GM19238 (cell line): ENCODE data around the gene ADGRV1.
A peak's percentile ranks its signal among the peaks of the same experiment; 100 is the strongest.
"Not testable (repeated sequence)": the region's sequence is repeated elsewhere in the genome, so short reads cannot be mapped to it uniquely, and the experiment has no call there.

ENCODE experiments used
- DNase-seq: peaks from one replicate; pipeline ENCODE4 v3.0.0; 2011; ENCODE audit warnings: low spot score; ENCODE audit not compliant: insufficient read length

The ADGRV1 gene

DNA sequence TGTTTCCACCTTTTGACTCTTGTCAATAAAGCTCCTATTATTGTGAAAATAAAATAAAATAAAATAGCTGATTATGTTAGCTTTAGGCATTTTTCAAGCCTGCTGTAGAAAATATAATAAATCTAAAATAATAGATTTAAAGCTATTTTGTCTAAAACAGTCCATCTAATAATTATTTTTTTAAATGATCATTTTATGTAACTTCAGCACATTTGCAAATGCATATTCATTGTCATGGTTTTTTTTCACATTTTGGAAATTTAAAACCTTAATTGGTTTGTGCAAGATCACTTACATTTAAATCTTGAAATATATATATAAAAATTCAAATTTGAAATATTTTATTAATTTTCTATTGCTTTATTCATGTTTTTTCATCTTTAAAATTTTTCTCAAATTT lies 159.8 kb downstream of the ADGRV1 start:
- DNase-seq = no peak

DNA sequence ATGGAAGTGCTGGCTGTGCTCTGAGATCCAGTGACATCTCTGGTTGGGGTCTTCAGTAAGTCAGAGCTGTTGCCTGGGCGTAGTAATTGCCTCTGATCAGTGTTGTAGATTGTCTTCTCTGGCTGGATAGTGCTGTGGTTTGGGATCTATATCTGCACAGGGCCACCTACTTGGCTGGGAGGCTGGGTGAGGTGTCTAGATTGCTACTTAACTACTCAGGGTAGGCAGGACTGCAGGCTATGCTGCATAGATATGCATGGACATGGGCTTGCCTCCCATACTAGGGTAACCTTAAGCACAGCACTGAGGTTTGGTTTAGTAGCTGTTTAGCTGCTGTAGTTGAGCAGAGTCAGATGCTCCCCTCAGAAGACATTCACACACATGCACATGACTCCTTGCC lies 181.0 kb downstream of the ADGRV1 start:
- DNase-seq = no peak

DNA sequence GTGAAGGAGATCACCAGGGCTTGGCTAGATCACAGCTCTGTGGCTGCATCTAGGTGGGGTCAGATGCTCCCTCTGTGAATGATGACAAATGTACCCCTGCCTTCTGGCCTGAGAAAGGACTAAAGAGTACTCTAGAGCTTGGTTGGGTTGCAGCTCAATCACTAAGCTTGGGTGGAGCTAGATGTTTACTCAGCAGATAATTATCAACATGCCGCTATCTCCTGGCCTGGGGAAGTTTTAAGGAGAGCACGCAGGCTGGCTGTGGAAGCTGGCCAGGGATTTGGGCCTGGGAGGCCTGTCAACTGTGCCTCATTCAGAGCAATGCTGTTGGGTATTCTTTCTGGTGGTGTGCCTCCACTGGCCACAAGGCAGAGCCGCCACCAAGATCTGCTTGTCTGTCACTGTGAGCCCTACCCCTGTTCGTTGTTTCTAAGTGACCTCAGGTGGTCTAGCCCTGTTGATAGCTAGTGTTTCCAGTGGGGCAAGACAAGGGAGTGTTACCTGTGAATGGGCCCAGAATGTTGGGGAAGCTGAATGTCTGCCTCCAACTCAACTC lies 181.7 kb downstream of the ADGRV1 start:
- no peak for DNase-seq

DNA sequence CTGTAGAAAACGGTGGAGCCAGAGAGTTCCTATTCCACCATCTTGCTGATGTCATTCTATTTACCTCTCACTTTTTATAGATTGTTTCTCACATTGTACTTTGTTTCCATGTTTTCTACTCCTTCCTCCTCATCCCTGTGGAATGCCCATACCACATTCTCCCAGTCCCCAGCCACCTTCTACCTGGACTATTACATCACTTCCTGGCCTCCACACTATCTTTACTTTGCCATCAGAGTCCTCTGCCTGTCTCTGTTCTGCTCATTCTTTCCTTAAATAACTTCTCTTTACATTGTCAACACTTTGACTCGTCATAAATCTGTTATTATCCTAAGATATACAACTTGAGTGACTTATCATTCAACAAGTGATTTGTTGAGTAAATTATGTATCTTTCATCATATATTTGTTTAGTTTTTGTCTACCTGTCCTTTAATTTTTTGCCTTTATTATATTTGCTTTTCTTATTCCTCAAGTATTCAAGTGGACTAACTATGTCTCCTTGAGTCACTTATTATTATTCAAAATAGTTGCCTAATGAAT lies 182.5 kb downstream of the ADGRV1 start:
- DNase-seq = no peak

DNA sequence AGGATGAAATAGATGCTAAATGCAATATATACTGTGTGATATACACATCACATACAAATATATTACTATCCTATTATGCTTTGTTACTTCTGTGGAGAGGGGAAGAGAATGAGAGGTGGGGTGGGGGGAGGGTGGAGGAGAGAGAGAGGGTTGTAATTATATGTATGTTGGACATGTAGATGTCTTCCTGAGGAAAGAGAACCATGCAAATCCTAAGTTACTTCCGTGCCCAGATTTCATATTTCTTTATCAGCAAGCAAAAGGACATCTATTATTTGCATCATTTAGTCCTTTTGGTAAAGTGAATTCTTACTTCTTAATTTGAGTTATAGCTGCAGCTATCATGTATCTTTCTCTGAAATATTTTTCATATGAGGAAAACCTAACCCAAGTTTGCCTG lies 187.5 kb downstream of the ADGRV1 start:
- DNase-seq = no peak

DNA sequence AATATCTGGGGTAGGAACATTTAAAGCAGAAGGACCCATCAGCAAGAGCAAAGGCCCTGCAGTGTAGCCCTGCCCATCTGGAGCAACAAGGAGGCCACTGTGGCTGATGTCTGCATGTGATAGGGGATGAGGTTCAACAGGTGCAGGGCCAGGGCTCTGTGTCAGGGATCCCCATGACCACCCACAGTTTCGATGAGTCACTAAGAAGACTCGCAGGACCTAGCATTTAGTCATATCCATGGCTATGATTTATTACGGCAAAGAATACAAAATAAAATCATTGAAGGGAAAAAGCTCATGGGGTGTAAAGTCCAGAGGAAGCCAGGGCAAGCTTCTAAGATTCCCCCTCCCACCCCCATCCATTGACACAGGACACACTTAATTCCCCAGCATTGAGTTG lies 188.6 kb downstream of the ADGRV1 start:
- DNase-seq = no peak

DNA sequence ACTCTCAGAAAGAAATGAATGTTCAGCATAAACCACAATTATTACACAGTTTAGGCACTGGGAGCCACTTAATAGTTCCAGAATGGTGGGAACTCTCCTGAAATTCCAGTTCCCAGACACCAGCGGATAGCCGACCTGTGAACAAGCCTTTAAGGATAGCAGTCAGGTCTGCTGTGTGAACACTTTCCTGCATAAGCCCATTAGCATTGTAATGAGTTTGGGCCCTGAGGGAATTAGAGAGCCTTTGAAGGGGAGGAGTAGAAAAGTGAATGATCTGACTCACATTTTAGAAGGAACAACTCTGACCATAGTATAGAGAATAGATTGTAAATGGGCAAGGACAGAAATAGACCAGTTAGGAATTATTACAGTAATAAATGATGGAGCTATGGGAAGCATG lies 189.1 kb downstream of the ADGRV1 start:
- DNase-seq = no peak

DNA sequence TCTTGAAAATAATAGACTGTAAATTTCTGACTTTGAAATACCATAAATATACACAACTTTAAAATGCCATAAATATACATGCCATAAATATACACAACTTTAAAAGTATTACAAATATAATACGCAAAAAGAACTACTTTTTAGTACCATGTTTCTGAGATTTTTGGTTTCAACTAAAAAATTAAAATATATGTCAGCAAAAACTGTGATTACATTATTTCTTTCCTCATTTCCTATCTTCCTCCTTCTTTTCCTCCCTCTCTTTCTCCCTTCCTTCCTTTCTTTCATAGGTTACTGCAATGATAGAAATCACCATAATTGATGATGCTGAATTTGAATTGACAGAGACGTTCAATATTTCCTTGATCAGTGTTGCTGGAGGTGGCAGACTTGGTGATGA lies 200.5 kb downstream of the ADGRV1 start:
- DNase-seq = no peak

DNA sequence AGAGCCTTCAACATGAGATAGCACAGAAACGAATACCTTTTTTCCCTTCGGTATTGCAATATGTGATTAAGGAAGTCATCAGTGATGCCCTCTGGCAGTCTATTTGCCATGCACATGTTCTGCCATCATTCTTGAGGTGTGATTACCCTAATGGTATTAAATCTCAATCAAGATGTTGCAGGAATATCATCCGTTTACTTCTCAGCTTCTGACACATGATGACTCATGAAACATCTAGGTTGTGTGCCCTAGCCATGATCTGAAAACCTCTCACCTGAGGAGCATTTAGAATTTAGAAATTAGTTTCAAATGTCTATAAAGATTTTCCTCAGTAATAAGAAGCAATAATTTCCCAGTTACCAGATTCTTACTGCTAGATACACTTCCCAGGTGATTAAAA lies 209.1 kb downstream of the ADGRV1 start:
- no peak for DNase-seq

DNA sequence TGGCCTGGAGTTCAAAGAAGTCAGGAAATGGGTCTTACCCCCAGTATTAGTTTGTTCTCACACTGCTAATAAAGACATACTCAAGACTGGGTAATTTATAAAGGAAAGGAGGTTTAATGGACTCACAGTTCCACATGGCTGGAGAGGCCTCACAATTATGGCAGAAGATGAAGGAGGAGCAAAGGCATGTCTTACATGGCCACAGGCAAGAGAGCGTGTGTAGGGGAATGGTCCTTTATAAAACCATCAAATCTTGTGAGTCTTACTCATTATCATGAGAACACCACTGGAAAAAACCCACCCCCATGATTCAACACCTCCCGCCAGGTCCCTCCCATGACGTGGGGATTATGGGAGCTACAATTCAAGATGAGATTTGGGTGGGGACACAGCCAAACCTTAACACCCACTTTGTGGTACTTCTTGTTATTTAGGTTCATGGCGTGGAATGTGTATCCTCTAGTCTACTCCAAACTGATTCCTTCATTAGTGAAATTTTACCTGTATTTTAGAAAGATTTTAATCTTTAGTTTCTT lies 211.5 kb downstream of the ADGRV1 start:
- not testable (repeated sequence) for DNase-seq

DNA sequence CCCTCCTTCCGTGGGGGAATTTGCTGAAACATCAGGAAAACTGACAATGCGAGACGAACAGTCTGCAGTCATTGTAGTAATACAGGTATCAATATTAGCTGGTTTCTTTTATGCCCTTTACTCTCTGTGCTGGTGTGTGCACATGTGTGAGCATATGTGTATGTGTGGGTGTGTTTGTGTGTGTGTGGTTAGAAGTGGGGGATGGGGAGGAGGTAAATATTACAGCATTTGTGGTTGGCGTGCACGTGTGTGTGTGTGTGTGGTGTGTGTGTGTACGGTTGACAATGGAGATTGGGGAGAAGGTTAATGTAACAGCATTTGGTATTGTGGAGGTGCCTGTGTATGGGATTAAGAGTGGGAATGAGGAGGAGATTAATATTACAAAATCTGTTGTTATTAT lies 219.4 kb downstream of the ADGRV1 start:
- DNase-seq = no peak

DNA sequence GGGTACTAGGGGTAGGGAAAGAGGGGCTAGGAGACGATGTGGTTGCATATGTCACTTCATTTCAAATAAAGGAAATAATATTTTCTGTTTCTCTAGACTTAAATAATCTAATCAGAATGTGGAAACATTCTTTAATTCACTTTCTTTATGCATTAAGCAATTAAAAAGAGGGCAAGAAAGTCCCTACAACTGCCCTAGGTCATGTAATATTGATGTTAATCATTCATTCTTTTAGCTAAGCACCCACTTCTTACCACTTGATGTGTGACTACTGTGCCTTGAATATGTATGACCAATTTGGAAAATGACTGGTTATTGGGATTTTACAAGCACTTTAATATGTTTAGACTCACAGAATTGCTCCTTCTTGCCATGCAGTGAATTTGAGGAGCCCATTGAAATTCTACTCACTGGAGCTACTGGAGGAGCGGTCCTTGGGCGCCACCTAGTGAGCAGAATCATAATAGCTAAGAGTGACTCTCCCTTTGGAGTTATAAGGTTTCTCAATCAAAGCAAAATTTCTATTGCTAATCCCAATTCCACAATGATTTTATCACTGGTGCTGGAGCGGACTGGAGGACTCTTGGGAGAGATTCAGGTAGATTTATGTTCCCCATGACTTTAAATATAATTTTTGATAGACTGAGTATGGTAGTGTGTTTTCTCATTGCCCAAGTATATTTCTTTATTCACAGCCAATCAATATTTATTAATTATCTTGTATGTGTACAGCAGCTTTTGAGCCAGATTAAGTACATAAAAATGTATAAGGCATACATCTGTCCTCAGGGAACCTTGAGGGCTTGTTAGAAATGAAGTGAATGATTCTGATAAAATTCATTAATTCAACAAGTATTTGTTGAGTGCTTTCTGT lies 225.1 kb downstream of the ADGRV1 start:
- peak; percentile 4 for DNase-seq

DNA sequence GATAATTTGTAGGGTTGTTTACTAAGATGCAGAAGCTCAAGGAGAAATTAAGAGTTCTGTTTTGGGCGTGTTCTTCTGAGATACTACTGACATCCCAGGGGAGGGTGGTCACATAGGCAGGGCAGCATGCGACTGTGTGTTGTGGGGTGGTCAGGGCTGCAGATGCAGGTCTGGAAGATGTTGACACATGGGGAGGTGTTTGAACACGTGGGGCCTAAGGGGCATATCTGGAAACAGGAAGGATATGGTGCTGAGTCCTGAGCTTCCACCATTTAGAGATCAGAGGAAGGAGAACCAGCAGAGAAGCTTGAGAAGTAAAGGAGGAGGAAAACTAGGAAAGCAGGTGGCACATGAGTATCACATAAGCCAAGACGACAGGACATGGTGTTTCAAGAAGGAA lies 228.2 kb downstream of the ADGRV1 start:
- no peak for DNase-seq

DNA sequence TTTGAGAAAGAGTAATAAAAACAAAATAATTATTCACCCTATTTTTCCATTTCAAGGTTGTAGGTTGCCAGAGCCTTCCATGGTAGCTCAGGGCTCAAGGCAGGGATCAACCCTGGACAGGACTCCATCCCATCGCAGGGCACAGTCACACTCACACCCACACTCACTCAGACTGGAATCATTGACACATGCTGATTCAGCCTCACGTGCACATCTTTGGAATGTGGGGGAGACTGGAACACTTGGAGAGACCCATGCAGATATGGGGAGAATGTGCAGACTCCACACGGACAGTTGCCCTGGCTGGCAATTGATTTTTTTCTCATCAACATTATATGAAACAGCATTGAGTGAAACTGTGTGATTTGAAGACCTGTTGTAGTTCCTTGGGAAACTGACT lies 234.1 kb downstream of the ADGRV1 start:
- no peak for DNase-seq

DNA sequence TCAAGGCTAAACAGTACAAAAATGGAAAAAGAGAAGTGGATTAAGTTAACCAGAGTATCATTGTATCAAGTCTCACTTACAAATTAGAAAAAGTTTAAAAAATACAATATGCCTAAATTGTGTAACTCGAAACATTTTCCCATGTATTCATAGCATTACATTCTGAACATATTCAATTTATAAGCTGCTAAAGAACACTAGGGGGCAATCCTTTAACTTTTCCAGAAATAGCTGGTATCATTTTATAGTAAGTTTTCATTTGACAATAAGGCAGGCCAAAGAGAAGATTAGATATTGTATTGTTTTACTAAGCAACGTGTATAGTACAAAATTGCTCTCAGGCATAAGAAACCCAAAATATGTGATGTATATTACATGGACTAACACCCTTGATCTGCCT lies 234.6 kb downstream of the ADGRV1 start:
- no peak for DNase-seq

DNA sequence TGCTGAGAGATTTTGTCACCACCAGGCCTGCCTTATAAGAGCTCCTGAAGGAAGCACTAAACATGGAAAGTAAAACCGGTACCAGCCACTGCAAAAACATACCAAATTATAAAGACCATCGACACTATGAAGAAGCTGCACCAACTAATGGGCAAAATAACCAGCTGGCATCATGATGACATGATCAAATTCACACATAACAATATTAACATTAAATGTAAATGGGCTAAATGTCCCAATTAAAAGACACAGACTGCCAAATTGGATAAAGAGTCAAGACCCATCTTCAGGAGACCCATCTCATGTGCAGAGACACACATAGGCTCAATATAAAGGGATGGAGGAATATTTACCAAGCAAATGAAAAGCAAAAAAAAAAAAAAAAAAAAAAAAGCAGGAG lies 238.3 kb downstream of the ADGRV1 start:
- DNase-seq = not testable (repeated sequence)

DNA sequence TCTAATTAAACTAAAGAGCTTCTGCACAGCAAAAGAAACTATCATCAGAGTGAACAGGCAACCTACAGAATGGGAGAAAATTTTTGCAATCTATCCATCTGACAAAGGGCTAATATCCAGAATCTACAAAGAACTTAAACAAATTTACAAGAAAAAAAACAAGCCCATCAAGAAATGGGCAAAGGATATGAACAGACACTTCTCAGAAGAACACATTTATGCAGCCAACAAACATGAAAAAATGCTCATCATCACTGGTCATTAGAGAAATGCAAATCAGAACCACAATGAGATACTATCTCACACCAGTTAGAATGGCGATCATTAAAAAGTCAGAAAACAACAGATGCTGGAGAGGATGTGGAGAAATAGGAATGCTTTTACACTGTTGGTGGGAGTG lies 241.5 kb downstream of the ADGRV1 start:
- not testable (repeated sequence) for DNase-seq

DNA sequence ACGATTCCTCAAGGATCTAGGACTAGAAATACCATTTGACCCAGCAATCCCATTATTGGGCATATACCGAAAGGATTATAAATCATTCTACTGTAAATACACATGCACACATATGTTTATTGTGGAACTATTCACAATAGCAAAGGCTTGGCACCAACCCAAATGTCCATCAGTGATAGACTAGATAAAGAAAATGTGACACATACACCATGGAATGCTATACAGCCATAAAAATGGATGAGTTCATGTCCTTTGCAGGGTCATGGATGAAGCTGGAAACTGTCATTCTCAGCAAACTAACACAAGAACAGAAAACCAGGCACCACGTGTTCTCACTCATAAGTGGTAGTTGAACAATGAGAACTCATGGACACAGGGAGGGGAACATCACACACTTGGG lies 241.9 kb downstream of the ADGRV1 start:
- not testable (repeated sequence) for DNase-seq

DNA sequence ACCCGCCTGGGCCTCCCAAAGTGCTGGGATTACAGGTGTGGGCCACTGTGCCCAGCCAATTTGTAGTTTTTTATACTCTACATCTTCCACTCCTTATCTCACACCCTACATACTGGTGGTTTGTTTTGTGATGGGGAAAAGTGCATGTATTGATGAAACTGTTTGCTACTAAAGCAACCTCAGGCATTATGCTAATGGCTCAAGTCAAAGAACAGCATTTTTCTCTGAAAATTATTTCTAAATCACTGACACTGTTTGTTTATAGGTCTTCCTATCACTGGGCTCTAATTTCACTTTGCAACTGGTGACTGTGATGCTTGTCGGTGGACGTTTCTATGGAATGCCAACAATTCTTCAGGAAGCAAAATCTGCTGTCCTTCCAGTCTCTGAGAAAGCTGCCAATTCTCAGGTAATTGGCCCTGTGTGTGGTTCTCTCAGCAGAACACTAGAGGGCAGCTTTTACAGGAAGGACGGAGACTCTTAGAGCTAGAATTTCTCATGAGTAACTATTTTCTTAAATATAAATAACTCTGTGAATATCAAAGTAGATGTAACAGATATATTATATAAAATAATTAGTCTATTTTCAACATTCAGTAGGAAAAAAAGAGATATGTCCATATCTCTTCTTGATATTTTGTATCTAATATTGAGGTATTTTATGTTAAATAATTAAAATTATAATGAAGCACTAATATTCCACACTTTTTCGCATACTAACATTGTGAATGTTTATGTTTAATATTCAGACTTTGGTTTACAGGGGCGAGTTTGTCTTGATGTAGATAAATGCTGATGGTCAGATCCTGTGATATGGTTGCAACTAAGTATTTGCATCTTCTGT lies 244.1 kb downstream of the ADGRV1 start:
- DNase-seq = peak; percentile 11

DNA sequence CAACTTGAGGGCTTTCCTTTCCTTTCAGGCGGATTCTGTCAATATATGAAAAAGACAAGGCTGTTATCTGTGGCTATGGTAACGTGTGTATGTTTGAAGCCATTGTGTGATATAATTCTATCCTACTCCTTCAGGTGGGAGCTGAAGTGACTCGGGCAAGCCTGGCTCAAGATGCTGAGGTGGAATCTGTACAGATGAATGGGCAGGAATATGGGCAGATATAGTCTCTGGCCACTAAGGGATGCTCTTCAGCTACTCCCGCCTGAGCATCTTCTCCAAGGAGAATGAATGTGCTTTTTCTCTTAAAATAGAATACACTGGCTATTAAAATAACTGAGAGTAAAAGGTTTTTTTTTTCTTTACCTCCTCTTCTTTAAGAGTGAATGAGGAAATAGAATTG lies 244.8 kb downstream of the ADGRV1 start:
- DNase-seq = no peak

DNA sequence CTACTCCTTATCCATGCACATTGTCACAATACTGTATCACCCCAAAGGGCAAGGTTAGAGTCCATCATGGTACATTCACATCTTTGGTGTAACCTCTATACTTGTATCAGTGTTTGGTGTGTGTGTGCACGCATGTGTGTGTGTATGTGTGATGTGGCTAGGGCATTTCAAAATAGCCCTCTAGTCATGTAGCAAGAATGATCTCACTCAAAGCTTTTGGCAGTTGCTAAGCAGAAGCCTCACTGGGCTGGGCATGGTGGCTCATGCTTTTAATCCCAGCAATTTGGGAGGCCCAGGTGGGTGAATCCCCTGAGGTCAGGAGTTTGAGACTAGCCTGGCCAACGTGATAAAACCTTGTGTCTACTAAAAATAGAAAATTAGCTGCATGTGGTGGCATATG lies 245.3 kb downstream of the ADGRV1 start:
- no peak for DNase-seq

DNA sequence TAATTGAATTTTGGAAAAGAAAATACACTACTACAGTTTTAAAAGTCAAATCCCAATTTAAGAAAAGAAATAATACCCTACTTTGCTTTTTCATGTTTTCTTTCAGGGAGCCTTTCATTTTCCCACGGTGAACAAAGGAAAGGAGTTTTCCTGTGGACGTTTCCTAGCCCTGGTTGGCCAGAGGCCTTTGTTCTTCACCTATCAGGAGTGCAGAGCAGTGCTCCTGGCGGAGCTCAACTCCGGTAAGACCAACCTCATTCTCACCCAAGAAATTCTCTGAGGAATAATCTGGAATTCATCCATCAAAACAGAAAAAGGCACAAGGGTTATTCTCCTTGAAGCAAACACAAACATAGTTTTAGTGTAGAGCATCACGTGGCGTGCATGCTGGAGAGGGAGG lies 248.9 kb downstream of the ADGRV1 start:
- no peak for DNase-seq
